ENCODE measurements around the gene SLC29A3. TPM values are rescaled to one million over a fixed set of nuclear protein-coding genes. Genes with fewer than 3 reads are reported as not detected.

The SLC29A3 gene
- total RNA-seq, 1 experiment from 2014 or later: 5.9 TPM

DNA sequence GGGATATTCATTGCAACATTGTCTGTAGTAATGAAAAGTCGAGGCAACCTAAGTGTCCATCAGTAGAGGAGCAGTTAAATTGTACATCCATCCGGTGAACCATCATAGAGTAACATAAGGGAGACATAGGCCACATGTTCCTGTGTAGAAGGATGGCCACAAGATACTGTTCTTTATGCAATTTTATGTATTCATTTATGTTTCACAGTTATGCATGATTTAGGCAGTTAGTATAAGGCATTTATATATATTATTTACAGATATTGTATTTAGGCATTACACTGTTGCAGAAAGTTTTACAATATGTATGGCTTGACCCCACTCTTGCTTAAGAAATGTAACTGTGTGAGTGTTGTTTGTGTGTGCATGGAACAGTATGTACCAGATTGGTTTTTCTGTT, 41.7 kb downstream of the SLC29A3 start:
- Histone ChIP-seq H3K79me2 (ENCODE audit: insufficient read depth, low read length) (no peaks in the 10 kb centered on the region), H3K9ac (ENCODE audit: low read length) (no peak overlapping the region), H3K27me3 (ENCODE audit: insufficient read depth, low read length) (no peaks in the 10 kb centered on the region), H2AFZ (ENCODE audit: low read depth, low read length, poor library complexity, severe bottlenecking) (no peak overlapping the region), H3K9me2 (ENCODE audit: insufficient read depth) (no peaks in the 10 kb centered on the region), H3K4me3 (replicated peaks in 1 of 2; ENCODE audit: low read depth in 1 of 2, low read length in 2 of 2) (no peak overlapping the region), H3K4me1 (ENCODE audit: control insufficient read depth in 1 of 2, insufficient read depth in 2 of 2, low read length in 2 of 2) (peaks cover 18 to 19% of the 10 kb centered on the region in 2 experiments), H3K27ac (ENCODE audit: low read depth, low read length) (no peak overlapping the region), H3K9me3 (ENCODE audit: control insufficient read depth in 1 of 2, insufficient read depth in 1 of 2, low read depth in 1 of 2, low read length in 2 of 2) (no peaks in the 10 kb centered on the region), H3K36me3 (ENCODE audit: control insufficient read depth in 1 of 2, insufficient read depth in 2 of 2, low read length in 2 of 2) (no peaks in the 10 kb centered on the region; a peak in 1 of 4 replicates), H3K4me2 (ENCODE audit: low read length) (no peak overlapping the region), H4K20me1 (ENCODE audit: insufficient read depth) (no peaks in the 10 kb centered on the region)
- CTCF ChIA-PET: interaction anchor here (1.5 kb wide), 1 partner anchor 16 kb away, joined by 3 read pairs; no protein-coding TSS in a partner anchor
- POLR2A ChIA-PET: no interaction called here
- intact Hi-C loops (cut with micrococcal nuclease): no loop called here
- no TSS peak for BruUV-seq (replicated peaks)
- TF ChIP-seq SIN3A (IDR thresholded peaks at IDR 0.05; ENCODE audit: low read depth) (no peak), ZFX (IDR thresholded peaks at IDR 0.05) (no peak), CEBPB (IDR thresholded peaks at IDR 0.05; ENCODE audit: low read depth) (no peak), SRF (IDR thresholded peaks at IDR 0.05; ENCODE audit: low read depth) (no peak), CBX3 (IDR thresholded peaks at IDR 0.05; ENCODE audit: low read depth) (no peak), CTCF (IDR thresholded peaks at IDR 0.05 in 2 of 3, conservative IDR thresholded peaks at IDR 0.05 in 1 of 3; ENCODE audit: borderline replicate concordance in 1 of 3, insufficient read depth in 1 of 3, low read depth in 2 of 3, low read length in 2 of 3) (no peak), EZH2phosphoT487 (IDR thresholded peaks at IDR 0.05; ENCODE audit: borderline replicate concordance) (no peak), RAD21 (IDR thresholded peaks at IDR 0.05; ENCODE audit: low read depth) (no peak), FOSL1 (IDR thresholded peaks at IDR 0.05; ENCODE audit: low read depth) (no peak), YY1 (IDR thresholded peaks at IDR 0.05; ENCODE audit: extremely low read depth, insufficient replicate concordance, low read depth, low read length) (no peak), EGR1 (IDR thresholded peaks at IDR 0.05; ENCODE audit: low read depth) (no peak), JUND (IDR thresholded peaks at IDR 0.05) (no peak), POLR2A (IDR thresholded peaks at IDR 0.05; ENCODE audit: borderline replicate concordance, extremely low read depth, insufficient read depth, insufficient read length) (no peak), POLR2AphosphoS5 (IDR thresholded peaks at IDR 0.05; ENCODE audit: low read depth, low read length) (no peak), ZNF274 (IDR thresholded peaks at IDR 0.05; ENCODE audit: low read depth, low read length) (no peak), ZBTB33 (IDR thresholded peaks at IDR 0.05; ENCODE audit: extremely low read depth, insufficient replicate concordance, low read length) (no peak), TCF7L2 (IDR thresholded peaks at IDR 0.05; ENCODE audit: borderline replicate concordance, extremely low read depth, insufficient read depth, insufficient read length) (no peak), SP1 (IDR thresholded peaks at IDR 0.05; ENCODE audit: low read depth) (no peak), EZH2 (IDR thresholded peaks at IDR 0.05) (no peak)
- TF ChIP-seq, protein P1, sequence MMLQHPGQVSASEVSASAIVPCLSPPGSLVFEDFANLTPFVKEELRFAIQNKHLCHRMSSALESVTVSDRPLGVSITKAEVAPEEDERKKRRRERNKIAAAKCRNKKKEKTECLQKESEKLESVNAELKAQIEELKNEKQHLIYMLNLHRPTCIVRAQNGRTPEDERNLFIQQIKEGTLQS (IDR thresholded peaks at IDR 0.05): no peak
- no peak for DNase-seq (ENCODE audit: low read depth, low spot score)
- ATAC-seq: no peak
- RAD21 ChIA-PET (ENCODE audit: low non-redundant PET in 1 of 2, low total read pairs in 2 of 2, uncharacterized antibody in 2 of 2, unreplicated experiment in 2 of 2): no interaction called here
